OCI-LY1 (cell line): ENCODE data around the gene RPS6KA2.
"Not testable (repeated sequence)": the region's sequence is repeated elsewhere in the genome, so short reads cannot be mapped to it uniquely, and the experiment has no call there.

Experiments used
- H2AFZ ChIP-seq: fragments of 200-600 bp; sonication (generic), shearing (Covaris generic); 2 replicates; pipeline ENCODE4 v1.6.0; 2014; ENCODE audit warnings: antibody characterized with exemption, mild to moderate bottlenecking, low read length
- H3F3A ChIP-seq: fragments of 200-600 bp; sonication (generic), shearing (Covaris generic); 2 replicates; pipeline ENCODE4 v1.6.0; 2014; ENCODE audit warnings: mild to moderate bottlenecking, antibody characterized with exemption, low read length, moderate library complexity; ENCODE audit not compliant: insufficient read depth
- H3K27ac ChIP-seq: fragments of 200-600 bp; sonication (generic); 2 replicates; pipeline ENCODE4 v1.5.1; 2014; ENCODE audit warnings: low read length, mixed run types, mild to moderate bottlenecking, low read depth; ENCODE audit not compliant: poor library complexity, severe bottlenecking
- H3K27me3 ChIP-seq: fragments of 200-600 bp; sonication (generic); 2 replicates; pipeline ENCODE4 v1.6.0; 2014; ENCODE audit warnings: antibody characterized with exemption, mild to moderate bottlenecking, low read length, moderate library complexity; ENCODE audit not compliant: insufficient read depth
- H3K36me3 ChIP-seq: fragments of 200-600 bp; sonication (generic); 2 replicates; pipeline ENCODE4 v1.6.1; 2014; ENCODE audit warnings: mild to moderate bottlenecking, antibody characterized with exemption, low read length, moderate library complexity, mixed read lengths; ENCODE audit not compliant: insufficient read depth
- H3K4me1 ChIP-seq: fragments of 200-600 bp; sonication (generic); 2 replicates; pipeline ENCODE4 v1.5.1; 2014; ENCODE audit warnings: mild to moderate bottlenecking, low read length, moderate library complexity; ENCODE audit not compliant: insufficient read depth, severe bottlenecking
- H3K4me2 ChIP-seq: fragments of 200-600 bp; sonication (generic), shearing (Covaris generic); 2 replicates; pipeline ENCODE4 v1.6.1; 2014; ENCODE audit warnings: low read length
- H3K4me3 ChIP-seq: fragments of 200-600 bp; sonication (generic); 2 replicates; pipeline ENCODE4 v1.5.1; 2014; ENCODE audit warnings: low read length, low read depth, mild to moderate bottlenecking, mixed read lengths; ENCODE audit not compliant: poor library complexity, severe bottlenecking
- H3K79me2 ChIP-seq: fragments of 200-600 bp; shearing (Covaris generic); 2 replicates; pipeline ENCODE4 v1.6.1; 2016; ENCODE audit warnings: mixed run types, low read length, mixed read lengths; ENCODE audit not compliant: insufficient read depth
- H3K9ac ChIP-seq: fragments of 200-600 bp; sonication (generic), shearing (Covaris generic); 2 replicates; pipeline ENCODE4 v1.6.1; 2014; ENCODE audit warnings: mild to moderate bottlenecking, low read length, mixed read lengths
- H3K9me2 ChIP-seq: fragments of 200-600 bp; sonication (generic), shearing (Covaris generic); 2 replicates; pipeline ENCODE4 v1.6.1; 2014; ENCODE audit warnings: low read depth, mild to moderate bottlenecking, low read length, mixed read lengths
- H3K9me3 ChIP-seq: fragments of 200-600 bp; shearing (Covaris generic); 2 replicates; pipeline ENCODE4 v1.6.1; 2014; ENCODE audit warnings: low read length, mixed read lengths
- H4K20me1 ChIP-seq: fragments of 200-600 bp; sonication (generic), shearing (Covaris generic); 2 replicates; pipeline ENCODE4 v1.6.0; 2016; ENCODE audit warnings: mild to moderate bottlenecking, low read length; ENCODE audit not compliant: insufficient read depth
- CTCF ChIP-seq: fragments of 200-600 bp; sonication (generic), shearing (Covaris generic); IDR thresholded peaks from 2 replicates; pipeline ENCODE4 v1.5.1; 2017; ENCODE audit warnings: mild to moderate bottlenecking, antibody characterized with exemption, low read length, moderate library complexity, mixed read lengths
- EZH2 ChIP-seq: fragments of 200-600 bp; sonication (generic), shearing (Covaris generic); IDR thresholded peaks from 2 replicates; pipeline ENCODE4 v1.8.0; 2017; ENCODE audit warnings: borderline replicate concordance, mixed run types, mild to moderate bottlenecking, antibody characterized with exemption, low read length, moderate library complexity, mixed read lengths

RPS6KA2 gene

DNA sequence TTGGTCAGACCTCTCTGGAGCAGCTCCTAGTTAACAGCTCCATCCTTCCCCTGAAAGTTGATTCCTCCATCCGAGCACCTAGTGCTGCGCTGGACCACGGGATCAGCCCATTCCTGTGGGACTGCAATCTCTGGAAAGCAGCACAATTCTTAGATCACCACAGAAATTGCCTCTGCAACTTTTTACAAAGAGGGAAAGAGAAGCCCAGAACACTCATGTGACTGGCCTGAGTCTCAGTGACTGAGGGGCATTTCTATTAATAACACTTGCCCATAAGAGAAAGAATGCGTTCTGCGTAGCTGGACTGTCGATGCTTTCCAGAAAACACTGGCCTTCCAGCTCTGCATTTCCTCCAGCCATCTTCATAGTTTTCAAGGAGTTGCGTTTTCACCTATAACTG is 262.6 kb downstream of the RPS6KA2 start:
- no peaks in the 10 kb centered on the region for H4K20me1 ChIP-seq
- no peaks in the 10 kb centered on the region for H3K79me2 ChIP-seq
- H3K27ac ChIP-seq, result no peak overlapping the region
- H3K27me3 ChIP-seq, result no peaks in the 10 kb centered on the region
- no peak overlapping the region for H3K4me2 ChIP-seq
- TF ChIP-seq CTCF, result no peak
- TF ChIP-seq EZH2, result no peak
- no peak overlapping the region for H3K4me3 ChIP-seq
- no peaks in the 10 kb centered on the region for H3F3A ChIP-seq
- no peak overlapping the region for H3K9ac ChIP-seq
- no peaks in the 10 kb centered on the region for H3K9me3 ChIP-seq
- H2AFZ ChIP-seq, result no peak overlapping the region
- no peaks in the 10 kb centered on the region for H3K9me2 ChIP-seq
- H3K4me1 ChIP-seq, result no peaks in the 10 kb centered on the region
- H3K36me3 ChIP-seq, result 0 out of 2 replicates have a peak, but pooled peaks cover 3% of the 10 kb centered on the region

GRCh38 chr6:166362427-166362826 is 264.6 kb downstream of the RPS6KA2 start:
- H3K4me3 ChIP-seq, H3K27ac ChIP-seq, H3F3A ChIP-seq, H3K27me3 ChIP-seq, H2AFZ ChIP-seq, H3K79me2 ChIP-seq, H3K4me2 ChIP-seq, H3K9me2 ChIP-seq, H3K9me3 ChIP-seq, H3K4me1 ChIP-seq, H3K9ac ChIP-seq, H4K20me1 ChIP-seq, H3K36me3 ChIP-seq: not testable (repeated sequence)

- H3K79me2 ChIP-seq, result no peaks in the 10 kb centered on the region
- H3K27me3 ChIP-seq, result no peaks in the 10 kb centered on the region
- H3K4me1 ChIP-seq, result no peaks in the 10 kb centered on the region
- no peak overlapping the region for H2AFZ ChIP-seq
- no peaks in the 10 kb centered on the region for H3F3A ChIP-seq
- H3K36me3 ChIP-seq, result 0 out of 2 replicates have a peak, but pooled peaks cover 3% of the 10 kb centered on the region
- H3K4me2 ChIP-seq, result no peak overlapping the region
- no peaks in the 10 kb centered on the region for H3K9me2 ChIP-seq
- no peak overlapping the region for H3K9ac ChIP-seq
- no peak overlapping the region for H3K27ac ChIP-seq
- TF ChIP-seq EZH2, result no peak
- no peak for TF ChIP-seq CTCF
- no peaks in the 10 kb centered on the region for H3K9me3 ChIP-seq
- H3K4me3 ChIP-seq, result no peak overlapping the region
- H4K20me1 ChIP-seq, result no peaks in the 10 kb centered on the region
Observed at GRCh38 chr6:166361077-166361429, 266.0 kb downstream of the RPS6KA2 start.

DNA sequence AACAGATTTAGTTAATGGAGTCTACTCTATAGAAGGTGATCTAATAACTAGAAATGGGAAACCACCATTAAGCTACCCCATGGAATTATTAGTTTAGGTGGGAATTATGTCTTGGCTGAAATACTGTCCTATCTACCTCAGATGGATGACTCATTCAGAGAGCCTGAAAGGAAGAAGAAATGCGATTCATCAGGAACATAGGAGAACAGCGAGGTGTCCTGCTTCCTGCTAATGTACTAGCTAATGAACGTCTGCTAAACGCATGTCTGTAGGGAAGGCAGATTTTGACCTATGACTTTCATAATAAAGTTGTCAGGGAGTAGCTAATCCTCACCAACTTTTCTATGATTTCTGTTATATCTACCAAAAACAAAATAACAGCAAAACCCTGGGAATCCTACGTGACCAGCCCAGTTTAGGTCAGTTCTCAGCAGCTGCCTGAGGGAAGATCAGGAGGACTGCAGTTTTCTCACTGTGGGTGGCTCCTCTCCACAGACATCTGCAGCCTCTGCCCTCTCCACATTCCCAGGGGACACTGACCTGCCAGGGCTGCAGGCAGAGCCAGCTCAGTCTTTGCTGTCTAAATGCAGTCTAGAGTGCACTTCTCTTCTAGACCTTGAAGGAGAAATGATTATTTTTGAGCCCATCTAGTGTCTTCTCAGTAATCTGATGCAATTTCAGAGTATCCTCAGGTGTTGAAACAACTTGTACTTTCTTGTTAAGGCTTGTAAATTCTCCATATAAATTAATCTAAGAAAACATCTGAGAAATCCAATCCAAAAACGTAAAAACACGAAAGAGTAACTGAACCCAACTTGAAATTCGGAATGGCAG is 266.6 kb downstream of the RPS6KA2 start:
- no peaks in the 10 kb centered on the region for H3F3A ChIP-seq
- H2AFZ ChIP-seq, result no peak overlapping the region
- no peak overlapping the region for H3K27ac ChIP-seq
- no peaks in the 10 kb centered on the region for H3K9me2 ChIP-seq
- TF ChIP-seq EZH2 (no peak), CTCF (no peak)
- H3K9ac ChIP-seq, result no peak overlapping the region
- H3K4me3 ChIP-seq, result no peak overlapping the region
- H4K20me1 ChIP-seq, result no peaks in the 10 kb centered on the region
- no peak overlapping the region for H3K4me2 ChIP-seq
- no peaks in the 10 kb centered on the region for H3K27me3 ChIP-seq
- H3K4me1 ChIP-seq, result no peaks in the 10 kb centered on the region
- H3K79me2 ChIP-seq, result no peaks in the 10 kb centered on the region
- H3K36me3 ChIP-seq, result 0 out of 2 replicates have a peak, but pooled peaks cover 3% of the 10 kb centered on the region
- H3K9me3 ChIP-seq, result no peaks in the 10 kb centered on the region
